Measurements from ENCODE around the gene PPP6R2. TPM values are rescaled to one million over a fixed set of nuclear protein-coding genes. Genes with fewer than 3 reads are reported as not detected.
A peak's percentile ranks its signal among the peaks of the same experiment; 100 is the strongest.

Gene PPP6R2
- total and polyA plus RNA-seq, 12 donors: 34.7 to 51.5 (median 37.7) TPM

- TF ChIP-seq CTCF (IDR thresholded peaks at IDR 0.05): no peak
- ATAC-seq (peak; percentile 94 to 99 (median 98)), DNase-seq (peak; percentile 92 to 94)
- Histone ChIP-seq H3K4me3 (peak within 1 kb of the TSS; percentile 72 to 98 (median 84)), H3K36me3 (peaks cover 0 to 4% (median 0%) of the 10 kb centered on the region in 9 donors), H3K9me3 (no peaks in the 10 kb centered on the region), H3K4me1 (peaks cover 29 to 48% (median 46%) of the 10 kb centered on the region in 9 donors), H3K27ac (peak within 1 kb of the TSS in 9 of 10 donors; percentile 68 to 90 (median 80)), H3K27me3 (peaks cover 0 to 16% (median 12%) of the 10 kb centered on the region in 7 donors)
- intact Hi-C loops (cut with DNase I): loop anchor here in 3 of 10 donors (1.0 to 2.0 kb wide), 2 partner anchors 32 kb away; partner anchors contain the start of gene LMF2 (in 3 of the 3)
- WGBS, 2 donors: 1 to 2% methylated on average over 80 to 93 of the region's 97 CpGs
Observed at GRCh38 chr22:50474710-50475651, 131.9 kb downstream of the PPP6R2 start, which contains the start of gene SBF1. TSS of gene SBF1 (minus strand) at chr22:50475035. CDS start at chr22:50474840, 195 bp downstream.

- Histone ChIP-seq H3K27me3 (peaks cover under 1 to 23% (median 19%) of the 10 kb centered on the region in 7 donors), H3K9me3 (no peaks in the 10 kb centered on the region), H3K4me3 (peak overlapping the region in 9 of 10 donors; percentile 80 to 98 (median 85)), H3K4me1 (peaks cover 22 to 42% (median 40%) of the 10 kb centered on the region in 9 donors), H3K36me3 (peaks cover 0 to 4% (median 0%) of the 10 kb centered on the region in 9 donors), H3K27ac (peak overlapping the region in 5 of 10 donors; percentile 70 to 90 (median 83))
- TF ChIP-seq CTCF (IDR thresholded peaks at IDR 0.05): no peak
- DNase-seq (no peak), ATAC-seq (peak in 1 of 8 donors; percentile 15)
- WGBS, 2 donors: 90 to 91% methylated on average over 6 of the region's 6 CpGs
- intact Hi-C loops (cut with DNase I): loop anchor here in 3 of 10 donors (1.0 to 2.0 kb wide), 2 partner anchors 31 to 32 kb away; partner anchors contain the start of gene LMF2 (in 3 of the 3)
Observed at GRCh38 chr22:50475652-50476002, 132.5 kb downstream of the PPP6R2 start.

GRCh38 chr22:50476868-50477267 is 133.7 kb downstream of the PPP6R2 start:
- Histone ChIP-seq H3K4me1 (peaks cover 16 to 38% (median 34%) of the 10 kb centered on the region in 9 donors), H3K27me3 (peaks cover 13 to 35% (median 31%) of the 10 kb centered on the region in 7 donors)
- DNase-seq: no peak

More at GRCh38 chr22:50476868-50477267, 133.7 kb downstream of the PPP6R2 start:
- H3K27ac ChIP-seq: no peak overlapping the region
- no peaks in the 10 kb centered on the region for H3K9me3 ChIP-seq
- no peak for ATAC-seq
- intact Hi-C loops (cut with DNase I): no loop called here
- WGBS, 2 donors: 68 to 72% methylated on average over 7 of the region's 7 CpGs
- H3K4me3 ChIP-seq: no peak overlapping the region
- H3K36me3 ChIP-seq: peaks cover 0 to 4% (median 0%) of the 10 kb centered on the region in 9 donors
- TF ChIP-seq CTCF (IDR thresholded peaks at IDR 0.05): no peak

All from heart right ventricle (tissue), 16 donors.